GM23248 (cell line): ENCODE measurements around the gene KIRREL1.

Experiments used
- EZH2 ChIP-seq: fragments of 200-600 bp; sonication (generic); IDR thresholded peaks from 2 replicates; pipeline ENCODE4 v1.6.1; 2018; ENCODE audit warnings: antibody characterized with exemption, mild to moderate bottlenecking; ENCODE audit not compliant: insufficient read depth, poor library complexity, severe bottlenecking
- EZH2phosphoT487 ChIP-seq: fragments of 200-600 bp; sonication (generic); IDR thresholded peaks from 2 replicates; pipeline ENCODE4 v1.6.1; 2018; ENCODE audit warnings: antibody characterized with exemption, moderate library complexity, mild to moderate bottlenecking, low read depth; ENCODE audit not compliant: insufficient read depth

GRCh38 chr1:158105352-158106095 lies 112.1 kb downstream of the KIRREL1 start:
- TF ChIP-seq EZH2phosphoT487 (no peak), EZH2 (no peak)
